Neural progenitor cell (in vitro differentiated cells): ENCODE measurements around the gene UNK.

Experiments
- EZH2 ChIP-seq: fragments of 200-600 bp; sonication (generic); IDR thresholded peaks from 2 replicates; pipeline ENCODE4 v1.6.1; 2017; ENCODE audit warnings: antibody characterized with exemption, mild to moderate bottlenecking, moderate library complexity
- EZH2phosphoT487 ChIP-seq: fragments of 200-600 bp; sonication (generic); IDR thresholded peaks from 2 replicates; pipeline ENCODE4 v1.6.1; 2017; ENCODE audit warnings: antibody characterized with exemption
- TF ChIP-seq, protein P1 (sequence below): fragments of 200-600 bp; sonication (generic); IDR thresholded peaks from 2 replicates; pipeline ENCODE4 v1.5.1; 2017; ENCODE audit warnings: antibody characterized with exemption, mild to moderate bottlenecking

DNA sequence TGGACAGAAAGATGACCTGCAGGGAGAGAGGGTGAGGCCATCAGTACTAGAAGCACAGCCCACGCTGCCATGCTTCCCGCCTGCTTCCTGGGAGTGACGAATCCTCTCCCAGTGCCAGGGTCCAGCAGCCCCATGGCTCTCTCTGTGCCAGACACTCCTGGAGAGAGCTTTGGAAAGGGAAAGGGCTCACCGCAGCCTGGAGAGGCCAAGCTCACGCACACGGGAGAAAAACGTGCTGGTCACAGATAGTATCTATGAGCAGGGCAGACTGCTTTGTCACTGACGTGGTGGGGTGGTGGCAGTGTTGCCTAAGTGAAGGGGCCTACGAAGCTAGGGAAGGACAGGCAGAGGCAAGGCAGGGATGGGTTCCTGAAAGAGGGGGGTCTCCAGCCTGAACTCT, 65.1 kb downstream of the UNK start:
- TF ChIP-seq, protein P1, sequence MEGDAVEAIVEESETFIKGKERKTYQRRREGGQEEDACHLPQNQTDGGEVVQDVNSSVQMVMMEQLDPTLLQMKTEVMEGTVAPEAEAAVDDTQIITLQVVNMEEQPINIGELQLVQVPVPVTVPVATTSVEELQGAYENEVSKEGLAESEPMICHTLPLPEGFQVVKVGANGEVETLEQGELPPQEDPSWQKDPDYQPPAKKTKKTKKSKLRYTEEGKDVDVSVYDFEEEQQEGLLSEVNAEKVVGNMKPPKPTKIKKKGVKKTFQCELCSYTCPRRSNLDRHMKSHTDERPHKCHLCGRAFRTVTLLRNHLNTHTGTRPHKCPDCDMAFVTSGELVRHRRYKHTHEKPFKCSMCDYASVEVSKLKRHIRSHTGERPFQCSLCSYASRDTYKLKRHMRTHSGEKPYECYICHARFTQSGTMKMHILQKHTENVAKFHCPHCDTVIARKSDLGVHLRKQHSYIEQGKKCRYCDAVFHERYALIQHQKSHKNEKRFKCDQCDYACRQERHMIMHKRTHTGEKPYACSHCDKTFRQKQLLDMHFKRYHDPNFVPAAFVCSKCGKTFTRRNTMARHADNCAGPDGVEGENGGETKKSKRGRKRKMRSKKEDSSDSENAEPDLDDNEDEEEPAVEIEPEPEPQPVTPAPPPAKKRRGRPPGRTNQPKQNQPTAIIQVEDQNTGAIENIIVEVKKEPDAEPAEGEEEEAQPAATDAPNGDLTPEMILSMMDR = no peak
- no peak for TF ChIP-seq EZH2
- no peak for TF ChIP-seq EZH2phosphoT487
